Colonic mucosa (tissue), 4 donors: Measurements from ENCODE around the gene IL1RL2. TPM values are rescaled to one million over a fixed set of nuclear protein-coding genes. Genes with fewer than 3 reads are reported as not detected.

Experiments
- DNase-seq: peaks from one replicate; pipeline ENCODE4 v3.0.0-alpha.2; 2020
- H3K27ac ChIP-seq: fragments of 200-600 bp; one replicate; pipeline ENCODE4 v1.8.0; 2021
- H3K27me3 ChIP-seq: fragments of 200-600 bp; one replicate; pipeline ENCODE4 v1.8.0; 2021
- H3K36me3 ChIP-seq: fragments of 200-600 bp; one replicate; pipeline ENCODE4 v1.8.0; 2021
- H3K4me1 ChIP-seq: fragments of 200-600 bp; one replicate; pipeline ENCODE4 v1.8.0; 2021; ENCODE audit warnings: mild to moderate bottlenecking
- H3K4me3 ChIP-seq: fragments of 200-600 bp; one replicate; pipeline ENCODE4 v1.8.0; 2021
- H3K9ac ChIP-seq, 2 donors: one replicate each; pipeline ENCODE4 v1.7.0; 2013; ENCODE audit warnings: control low read depth in 2 of 2, low read depth in 2 of 2, low read length in 2 of 2
- H3K9me3 ChIP-seq: fragments of 200-600 bp; one replicate; pipeline ENCODE4 v1.8.0; 2021
- CTCF ChIP-seq: fragments of 200-600 bp; IDR thresholded peaks from one replicate; pipeline ENCODE4 v1.8.0; 2022; ENCODE audit warnings: antibody characterized with exemption, mild to moderate bottlenecking
- intact Hi-C: fragments of 100-400 bp; cut with DNase I; formaldehyde crosslinking; loops from one replicate; pipeline ENCODE4 v1.14.1; 2022
- total RNA-seq, 2 donors: library from RNA; stranded (reverse); fragmentation: NEBNext Ultra II Directional in 1 of 2; extraction: Animal tissue kit (Norgen Biotek cat#: 25700) in 1 of 2; gene quantifications; one replicate each; pipeline ENCODE4 v1.2.1, GENCODE V29; 2021
- donor health status: healthy.
- donor health status: DM: no; HTN: no; CAD: no.
- donor health status: DM: no; HTN: no; CAD: no.

The IL1RL2 gene
- total RNA-seq: 1 to 10 TPM; 1.9 to 2.8 TPM

GRCh38 chr2:102186791-102187495 lies at the start of gene IL1RL2:
IL1RL2 (plus strand) TSS chr2:102187023; CDS start chr2:102187868, 845 bp downstream.
- no peaks in the 10 kb centered on the region for H3K9me3 ChIP-seq
- peak within 1 kb of the TSS; percentile 48 for H3K4me3 ChIP-seq
- H3K9ac ChIP-seq: peak within 1 kb of the TSS; percentile 57 to 72
- H3K27me3 ChIP-seq: no peaks in the 10 kb centered on the region
- DNase-seq: peak; percentile 63
- TF ChIP-seq CTCF: no peak
- no peaks in the 10 kb centered on the region for H3K4me1 ChIP-seq
- intact Hi-C loops: loop anchor here (5.0 kb wide), 1 partner anchor 55 kb away; no protein-coding TSS in a partner anchor
- H3K36me3 ChIP-seq: no peaks in the 10 kb centered on the region
- peak within 1 kb of the TSS; percentile 27 for H3K27ac ChIP-seq

- Histone ChIP-seq H3K27me3 (no peaks in the 10 kb centered on the region), H3K4me3 (no peak overlapping the region), H3K9me3 (no peaks in the 10 kb centered on the region), H3K9ac (no peak overlapping the region), H3K27ac (no peak overlapping the region), H3K4me1 (no peaks in the 10 kb centered on the region), H3K36me3 (no peaks in the 10 kb centered on the region)
- intact Hi-C loops: no loop called here
- TF ChIP-seq CTCF: no peak
- DNase-seq: no peak
Observed at GRCh38 chr2:102137138-102137537, 49.7 kb upstream of the IL1RL2 start.

- intact Hi-C loops: no loop called here
Observed at GRCh38 chr2:102138331-102138730, 48.5 kb upstream of the IL1RL2 start.

GRCh38 chr2:102139851-102140250 lies 47.0 kb upstream of the IL1RL2 start:
- Histone ChIP-seq H3K4me3 (no peak overlapping the region), H3K36me3 (no peaks in the 10 kb centered on the region), H3K27me3 (no peaks in the 10 kb centered on the region), H3K27ac (no peak overlapping the region), H3K9me3 (no peaks in the 10 kb centered on the region), H3K9ac (no peak overlapping the region), H3K4me1 (no peaks in the 10 kb centered on the region)
- DNase-seq: no peak
- TF ChIP-seq CTCF: no peak
- intact Hi-C loops: no loop called here

More at GRCh38 chr2:102138331-102138730, 48.5 kb upstream of the IL1RL2 start:
- H3K27ac ChIP-seq: no peak overlapping the region
- no peak overlapping the region for H3K4me3 ChIP-seq
- no peaks in the 10 kb centered on the region for H3K36me3 ChIP-seq
- no peak overlapping the region for H3K9ac ChIP-seq
- no peaks in the 10 kb centered on the region for H3K27me3 ChIP-seq
- H3K4me1 ChIP-seq: no peaks in the 10 kb centered on the region
- DNase-seq: no peak
- TF ChIP-seq CTCF: no peak
- H3K9me3 ChIP-seq: no peaks in the 10 kb centered on the region

GRCh38 chr2:102140377-102140776 lies 46.4 kb upstream of the IL1RL2 start:
- no peaks in the 10 kb centered on the region for H3K36me3 ChIP-seq
- DNase-seq: no peak
- H3K4me1 ChIP-seq: no peaks in the 10 kb centered on the region
- intact Hi-C loops: no loop called here
- TF ChIP-seq CTCF: no peak
- no peak overlapping the region for H3K27ac ChIP-seq
- H3K9me3 ChIP-seq: no peaks in the 10 kb centered on the region
- H3K4me3 ChIP-seq: no peak overlapping the region
- no peaks in the 10 kb centered on the region for H3K27me3 ChIP-seq
- H3K9ac ChIP-seq: no peak overlapping the region
